Measurements from ENCODE around the gene UPK1B.

Gene UPK1B

GRCh38 chr3:119243712-119244111 lies 70.3 kb downstream of the UPK1B start:
- H3K4me3 Mint-ChIP-seq = no peak overlapping the region
- TF ChIP-seq, protein P1, sequence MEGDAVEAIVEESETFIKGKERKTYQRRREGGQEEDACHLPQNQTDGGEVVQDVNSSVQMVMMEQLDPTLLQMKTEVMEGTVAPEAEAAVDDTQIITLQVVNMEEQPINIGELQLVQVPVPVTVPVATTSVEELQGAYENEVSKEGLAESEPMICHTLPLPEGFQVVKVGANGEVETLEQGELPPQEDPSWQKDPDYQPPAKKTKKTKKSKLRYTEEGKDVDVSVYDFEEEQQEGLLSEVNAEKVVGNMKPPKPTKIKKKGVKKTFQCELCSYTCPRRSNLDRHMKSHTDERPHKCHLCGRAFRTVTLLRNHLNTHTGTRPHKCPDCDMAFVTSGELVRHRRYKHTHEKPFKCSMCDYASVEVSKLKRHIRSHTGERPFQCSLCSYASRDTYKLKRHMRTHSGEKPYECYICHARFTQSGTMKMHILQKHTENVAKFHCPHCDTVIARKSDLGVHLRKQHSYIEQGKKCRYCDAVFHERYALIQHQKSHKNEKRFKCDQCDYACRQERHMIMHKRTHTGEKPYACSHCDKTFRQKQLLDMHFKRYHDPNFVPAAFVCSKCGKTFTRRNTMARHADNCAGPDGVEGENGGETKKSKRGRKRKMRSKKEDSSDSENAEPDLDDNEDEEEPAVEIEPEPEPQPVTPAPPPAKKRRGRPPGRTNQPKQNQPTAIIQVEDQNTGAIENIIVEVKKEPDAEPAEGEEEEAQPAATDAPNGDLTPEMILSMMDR (IDR thresholded peaks at IDR 0.05) = no peak
- no peaks in the 10 kb centered on the region for H3K27me3 Mint-ChIP-seq (ENCODE audit: low read depth, poor library complexity)
- H3K27ac Mint-ChIP-seq = no peak overlapping the region
- DNase-seq = no peak
- H3K4me1 Mint-ChIP-seq = peaks cover 17% of the 10 kb centered on the region
- H3K36me3 Mint-ChIP-seq (ENCODE audit: low read depth) = peaks cover 9% of the 10 kb centered on the region
- H3K9me3 Mint-ChIP-seq = peaks cover 33% of the 10 kb centered on the region

DNA sequence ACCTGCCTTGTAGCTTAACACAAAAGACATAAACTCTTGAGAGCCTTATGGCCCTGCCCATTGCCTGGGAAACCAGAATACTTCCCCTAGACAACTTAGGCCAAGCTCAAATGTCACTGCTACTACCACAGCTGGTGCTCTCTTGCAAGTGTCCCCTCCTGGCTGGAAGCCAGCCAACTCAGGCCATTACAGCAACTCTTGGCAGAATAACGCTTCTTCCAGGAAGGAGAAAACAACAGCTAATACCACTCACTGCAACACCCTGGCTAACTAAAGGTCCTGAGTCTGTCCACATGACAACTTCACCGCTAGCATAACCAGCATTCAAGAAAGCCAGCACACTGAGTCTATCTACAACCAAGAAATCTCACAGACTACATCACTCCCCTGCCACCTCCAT lies 72.4 kb downstream of the UPK1B start:
- Mint-ChIP-seq H3K4me3 (no peak overlapping the region), H3K9me3 (peaks cover 50% of the 10 kb centered on the region), H3K4me1 (peaks cover 7% of the 10 kb centered on the region), H3K27ac (no peak overlapping the region), H3K27me3 (ENCODE audit: low read depth, poor library complexity) (no peaks in the 10 kb centered on the region), H3K36me3 (ENCODE audit: low read depth) (peaks cover 9% of the 10 kb centered on the region)
- TF ChIP-seq, protein P1 (IDR thresholded peaks at IDR 0.05) = no peak
- DNase-seq = no peak
